Esophagus (tissue), 2 donors: Measurements from ENCODE around the gene KIAA1328. TPM values are rescaled to one million over a fixed set of nuclear protein-coding genes. Genes with fewer than 3 reads are reported as not detected.

Source experiments
- H3K27ac ChIP-seq, 2 donors: one replicate each; pipeline ENCODE4 v1.5.1; 2013; ENCODE audit warnings: low read depth in 2 of 2, mild to moderate bottlenecking in 2 of 2, inconsistent platforms in 1 of 2, low read length in 1 of 2, moderate library complexity in 1 of 2
- H3K27me3 ChIP-seq, 2 donors: one replicate each; pipeline ENCODE4 v1.6.1; 2013; ENCODE audit warnings: low read length in 2 of 2, control low read depth in 1 of 2, mild to moderate bottlenecking in 1 of 2; ENCODE audit not compliant: insufficient read depth in 2 of 2, control insufficient read depth in 1 of 2
- H3K36me3 ChIP-seq, 2 donors: one replicate each; pipeline ENCODE4 v1.6.1; 2013; ENCODE audit warnings: low read length in 1 of 2; ENCODE audit not compliant: control insufficient read depth in 2 of 2, insufficient read depth in 2 of 2
- H3K4me1 ChIP-seq, 2 donors: one replicate each; pipeline ENCODE4 v1.6.1; 2013; ENCODE audit warnings: low read length in 1 of 2; ENCODE audit not compliant: control insufficient read depth in 2 of 2, insufficient read depth in 2 of 2
- H3K4me3 ChIP-seq, 2 donors: one replicate each; pipeline ENCODE4 v1.5.1; 2013; ENCODE audit warnings: low read length in 2 of 2, mild to moderate bottlenecking in 2 of 2, low read depth in 1 of 2, moderate library complexity in 1 of 2
- H3K9me3 ChIP-seq, 2 donors: one replicate each; pipeline ENCODE4 v1.6.1; 2013; ENCODE audit warnings: mild to moderate bottlenecking in 2 of 2, low read depth in 1 of 2, low read length in 1 of 2, moderate library complexity in 1 of 2; ENCODE audit not compliant: control insufficient read depth in 2 of 2, insufficient read depth in 1 of 2
- WGBS, 2 donors: extraction: QIAGEN DNeasy Blood & Tissue Kit; methylation state at CpG; one replicate each; pipeline ENCODE4 v1.1.7; 2013; 5-methylcytosine and 5-hydroxymethylcytosine counted together
- polyA plus RNA-seq, 2 donors: library from polyadenylated mRNA; stranded (reverse); fragments of 200-250 nt; gene quantifications; one replicate each; pipeline ENCODE4 v1.2.3, GENCODE V29; 2013
- donor health status: healthy with polysubstance abuse.
- donor health status: Bipolar disorder and iron deficiency.

The KIAA1328 gene
- polyA plus RNA-seq, 2 donors = 1.9 to 2.6 TPM

DNA sequence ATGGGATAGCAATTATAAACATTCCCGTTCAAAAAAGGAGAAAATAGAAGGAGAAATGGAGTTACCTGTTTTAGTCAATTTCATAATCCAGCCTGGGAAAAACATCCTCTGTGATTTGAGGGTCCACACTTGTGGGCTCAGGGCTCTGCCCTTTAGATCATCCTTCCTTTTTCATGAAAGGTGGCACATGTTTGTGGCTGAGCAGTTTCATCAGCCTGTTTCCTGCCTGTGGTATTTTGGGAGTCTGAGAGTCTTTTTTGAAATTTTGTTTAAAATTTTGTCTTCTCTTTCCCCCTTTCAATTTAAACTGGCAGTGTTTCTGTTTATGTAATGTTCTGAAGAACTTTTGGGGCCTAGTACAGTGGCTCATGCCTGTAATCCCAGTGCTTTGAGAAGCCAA is 84.0 kb downstream of the KIAA1328 start:
- no peak overlapping the region for H3K4me3 ChIP-seq
- no peak overlapping the region for H3K27ac ChIP-seq
- no peaks in the 10 kb centered on the region for H3K36me3 ChIP-seq
- 80 to 83% methylated on average over 1 of the region's 1 CpG for WGBS, 2 donors
- H3K9me3 ChIP-seq = no peaks in the 10 kb centered on the region
- H3K27me3 ChIP-seq = no peaks in the 10 kb centered on the region
- no peaks in the 10 kb centered on the region for H3K4me1 ChIP-seq

DNA sequence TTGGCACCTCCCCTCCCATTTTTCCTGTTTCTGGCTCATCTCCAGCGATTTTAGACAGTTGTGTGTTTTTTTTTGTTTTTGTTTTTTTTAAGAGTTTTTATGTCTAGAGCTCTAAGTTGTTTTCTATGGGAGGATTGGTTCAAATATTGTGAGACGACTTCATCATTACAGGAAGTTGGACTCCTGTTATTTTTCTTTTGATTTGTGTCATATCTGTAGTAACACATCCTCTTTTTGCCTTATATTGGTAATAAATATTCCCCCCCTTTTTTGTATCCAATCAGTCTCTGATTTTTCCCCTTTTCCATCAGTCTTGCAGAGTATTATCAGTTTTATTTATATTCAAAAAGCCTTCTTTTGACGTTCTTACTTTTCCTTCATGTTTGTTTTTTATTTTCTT is 89.0 kb downstream of the KIAA1328 start:
- no peaks in the 10 kb centered on the region for H3K4me1 ChIP-seq
- WGBS, 2 donors = 77 to 82% methylated on average over 3 of the region's 3 CpGs

DNA sequence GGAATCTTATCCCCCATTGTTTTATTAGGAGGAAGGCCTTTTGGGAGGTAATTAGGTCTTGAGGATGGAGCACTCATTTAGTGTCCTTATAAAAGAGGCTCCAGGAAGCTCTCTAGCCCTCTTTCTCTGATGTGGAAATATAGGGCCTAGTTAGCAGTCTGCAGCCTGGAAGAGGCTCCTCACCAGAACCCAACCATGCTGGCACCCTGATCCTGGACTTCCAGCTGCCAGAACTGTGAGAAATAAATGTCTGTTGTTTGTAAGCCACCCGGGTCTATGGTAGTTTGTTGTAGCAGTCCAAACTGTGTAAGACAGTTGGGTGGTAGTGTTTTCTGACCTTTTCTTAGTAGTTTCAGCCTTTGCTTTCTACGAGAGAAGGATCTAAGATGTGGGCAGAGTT is 100.7 kb downstream of the KIAA1328 start:
- H3K9me3 ChIP-seq = peaks cover 0 to 2% of the 10 kb centered on the region in 2 donors
- H3K4me3 ChIP-seq = no peak overlapping the region
- no peaks in the 10 kb centered on the region for H3K4me1 ChIP-seq
- peaks cover 0 to 6% of the 10 kb centered on the region in 2 donors for H3K36me3 ChIP-seq
- H3K27ac ChIP-seq = no peak overlapping the region
- H3K27me3 ChIP-seq = no peaks in the 10 kb centered on the region
- WGBS, 2 donors = 84 to 93% methylated on average over 2 of the region's 2 CpGs

More for the DNA sequence above, 89.0 kb downstream of the KIAA1328 start:
- H3K27me3 ChIP-seq = no peaks in the 10 kb centered on the region
- no peak overlapping the region for H3K27ac ChIP-seq
- no peak overlapping the region for H3K4me3 ChIP-seq
- no peaks in the 10 kb centered on the region for H3K36me3 ChIP-seq
- H3K9me3 ChIP-seq = no peaks in the 10 kb centered on the region

DNA sequence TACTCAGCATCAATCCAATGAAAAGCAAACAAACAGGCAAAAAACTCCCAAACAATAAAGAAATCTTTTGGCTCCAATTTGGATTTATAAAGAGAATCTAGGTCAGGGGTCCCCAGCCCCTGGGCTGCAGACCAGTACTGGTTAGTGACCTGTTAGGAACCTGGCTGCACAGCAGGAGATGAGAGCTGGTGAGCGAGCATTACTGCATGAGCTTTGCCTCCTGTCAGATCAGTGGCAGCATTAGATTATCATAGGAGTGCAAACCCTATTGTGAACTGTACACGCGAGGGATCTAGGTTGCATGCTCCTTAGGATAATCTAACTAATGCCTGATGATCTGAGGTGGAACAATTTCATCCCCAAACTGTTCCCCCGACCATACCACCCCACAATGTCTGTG is 102.2 kb downstream of the KIAA1328 start:
- Histone ChIP-seq H3K27ac (no peak overlapping the region), H3K36me3 (peaks cover 0 to 6% of the 10 kb centered on the region in 2 donors), H3K4me3 (no peak overlapping the region), H3K4me1 (no peaks in the 10 kb centered on the region), H3K27me3 (no peaks in the 10 kb centered on the region), H3K9me3 (peaks cover 0 to 2% of the 10 kb centered on the region in 2 donors)
- WGBS, 2 donors = 91 to 92% methylated on average over 4 of the region's 4 CpGs

DNA sequence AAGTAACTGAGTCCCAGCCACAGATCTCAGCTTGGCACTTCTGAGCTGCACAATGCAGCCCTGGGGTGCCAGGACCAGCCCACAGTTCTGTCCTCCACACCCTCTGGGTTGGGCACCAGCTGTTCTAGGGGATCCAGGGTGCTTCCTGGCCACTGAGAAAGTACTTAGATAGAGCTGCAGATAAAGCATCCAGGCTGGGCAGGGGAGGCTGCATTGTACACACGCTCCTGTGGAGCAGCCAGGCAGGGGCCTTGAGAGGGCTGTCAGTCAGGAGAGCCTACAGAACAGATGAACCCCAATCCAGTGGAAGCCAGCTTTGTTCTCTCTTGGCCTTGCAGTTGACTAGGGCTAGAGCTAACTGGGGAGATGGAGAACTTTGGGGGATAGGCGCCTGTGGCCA is 104.6 kb downstream of the KIAA1328 start:
- Histone ChIP-seq H3K4me3 (no peak overlapping the region), H3K36me3 (peaks cover 0 to 6% of the 10 kb centered on the region in 2 donors), H3K27ac (no peak overlapping the region), H3K4me1 (no peaks in the 10 kb centered on the region), H3K9me3 (peaks cover 0 to 2% of the 10 kb centered on the region in 2 donors), H3K27me3 (no peaks in the 10 kb centered on the region)
- WGBS, 2 donors = 97 to 100% methylated on average over 2 of the region's 2 CpGs

DNA sequence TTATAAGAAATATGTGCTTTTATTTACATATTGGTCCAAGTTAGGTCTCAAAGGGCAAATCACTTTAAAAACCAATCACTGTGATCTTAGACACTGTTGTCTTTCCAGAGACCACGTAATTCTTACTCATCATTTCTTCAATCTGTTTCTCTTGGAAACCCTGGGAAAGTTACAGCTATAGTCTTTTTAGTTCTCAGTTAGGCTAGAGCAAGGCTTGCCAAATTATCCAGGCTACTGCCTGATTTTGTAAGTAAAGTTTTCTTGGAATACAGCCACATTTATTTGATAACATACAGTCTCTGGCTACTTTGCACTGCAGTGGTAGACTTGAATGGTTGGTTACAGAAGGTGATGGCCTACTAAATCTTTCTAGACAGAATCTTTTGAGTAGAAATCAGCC is 106.0 kb downstream of the KIAA1328 start:
- peaks cover 0 to 2% of the 10 kb centered on the region in 2 donors for H3K9me3 ChIP-seq
- H3K4me3 ChIP-seq = no peak overlapping the region
- H3K36me3 ChIP-seq = peaks cover 0 to 6% of the 10 kb centered on the region in 2 donors
- 79 to 82% methylated on average over 1 of the region's 1 CpG for WGBS, 2 donors
- no peaks in the 10 kb centered on the region for H3K4me1 ChIP-seq
- no peaks in the 10 kb centered on the region for H3K27me3 ChIP-seq
- no peak overlapping the region for H3K27ac ChIP-seq

DNA sequence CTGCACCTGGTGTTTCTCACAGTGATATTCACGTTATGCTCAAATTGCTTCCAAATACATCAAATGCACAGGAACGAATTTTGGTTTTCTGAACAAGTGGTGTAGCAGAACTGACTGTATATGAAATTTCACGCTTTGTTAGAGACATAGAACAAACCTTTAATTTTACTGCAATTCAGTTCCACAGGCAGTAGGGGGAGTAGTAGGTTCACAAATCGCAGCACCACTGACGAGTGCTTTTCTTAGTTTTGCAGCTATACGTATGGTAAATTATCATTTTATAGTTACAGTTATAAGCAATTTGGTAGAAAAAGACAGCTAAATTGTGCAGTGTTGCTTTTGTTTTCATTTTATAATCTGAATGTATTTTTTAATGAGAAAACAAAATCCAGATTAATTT is 113.3 kb downstream of the KIAA1328 start:
- Histone ChIP-seq H3K4me1 (no peaks in the 10 kb centered on the region), H3K36me3 (no peaks in the 10 kb centered on the region), H3K27ac (no peak overlapping the region), H3K4me3 (no peak overlapping the region), H3K9me3 (no peaks in the 10 kb centered on the region), H3K27me3 (no peaks in the 10 kb centered on the region)
- WGBS, 2 donors = 63% methylated on average over 6 of the region's 6 CpGs

DNA sequence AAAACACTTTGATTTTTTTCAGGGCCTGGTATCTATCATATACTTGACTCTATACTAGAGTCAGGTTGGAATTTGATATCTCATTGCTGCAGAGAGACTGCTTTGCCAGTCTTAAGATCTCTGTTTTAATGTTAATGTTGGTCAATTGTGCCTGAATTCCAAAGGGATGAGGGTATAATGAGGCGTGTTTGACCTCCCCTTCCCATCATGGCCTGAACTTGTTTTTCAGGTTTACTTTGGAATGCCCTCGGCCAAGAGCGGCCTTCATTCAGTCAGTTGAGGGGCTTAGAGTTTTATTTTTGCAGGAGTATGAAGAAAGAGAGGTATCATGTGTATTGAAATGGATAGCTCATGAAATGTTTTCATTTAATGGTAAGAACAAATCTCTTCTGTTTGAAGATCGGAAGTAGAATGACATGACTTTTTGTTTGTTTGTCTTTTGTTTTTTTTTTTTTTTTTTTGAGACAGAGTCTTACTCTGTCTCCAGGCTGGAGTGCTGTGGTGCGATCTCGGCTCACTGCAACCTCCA is 119.0 kb downstream of the KIAA1328 start:
- H3K27ac ChIP-seq = no peak overlapping the region
- no peaks in the 10 kb centered on the region for H3K27me3 ChIP-seq
- H3K4me1 ChIP-seq = no peaks in the 10 kb centered on the region
- H3K4me3 ChIP-seq = no peak overlapping the region
- no peaks in the 10 kb centered on the region for H3K36me3 ChIP-seq
- 83 to 87% methylated on average over 6 of the region's 6 CpGs for WGBS, 2 donors
- no peaks in the 10 kb centered on the region for H3K9me3 ChIP-seq

DNA sequence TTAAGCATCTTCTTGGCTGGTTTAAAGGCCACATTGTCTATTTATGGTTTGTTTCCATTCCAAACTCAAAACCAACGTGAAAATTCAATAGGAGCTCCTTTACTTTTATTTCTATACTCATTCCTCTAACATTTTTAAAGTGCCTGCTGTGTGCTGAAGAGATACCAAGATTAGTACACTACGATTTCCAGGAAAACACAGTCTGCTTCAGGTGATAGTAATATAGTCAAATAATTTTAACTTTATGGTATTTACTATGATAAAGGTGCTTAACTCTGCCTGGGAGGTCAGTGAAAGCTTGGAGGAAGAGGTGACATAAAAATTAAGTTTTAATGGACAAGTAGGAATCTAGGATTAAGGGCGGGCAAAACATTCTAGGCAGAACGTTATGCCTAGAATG is 121.4 kb downstream of the KIAA1328 start:
- Histone ChIP-seq H3K27ac (no peak overlapping the region), H3K9me3 (no peaks in the 10 kb centered on the region), H3K4me3 (no peak overlapping the region), H3K36me3 (no peaks in the 10 kb centered on the region), H3K27me3 (no peaks in the 10 kb centered on the region), H3K4me1 (no peaks in the 10 kb centered on the region)
- WGBS, 2 donors = 53 to 55% methylated on average over 4 of the region's 4 CpGs

DNA sequence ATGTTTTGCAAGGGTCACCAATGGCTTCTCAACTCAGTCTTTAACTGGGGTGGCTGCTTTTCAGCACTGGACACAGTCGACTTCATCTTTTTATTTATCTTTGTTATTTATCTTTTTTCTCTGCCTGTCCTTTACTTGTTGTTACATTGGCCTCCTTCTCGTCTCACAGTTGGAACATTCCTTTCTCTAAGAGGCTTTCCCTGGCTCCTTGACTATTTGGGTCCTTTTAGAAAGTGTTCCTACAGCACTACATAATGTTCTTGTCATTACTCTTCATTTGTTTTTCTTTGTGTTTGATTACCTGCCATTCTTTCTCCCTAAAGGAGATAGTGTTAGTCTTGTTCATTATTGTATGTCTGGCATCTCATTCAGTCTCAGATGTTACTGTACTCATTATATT is 122.0 kb downstream of the KIAA1328 start:
- 48 to 55% methylated on average over 2 of the region's 2 CpGs for WGBS, 2 donors
- Histone ChIP-seq H3K27me3 (no peaks in the 10 kb centered on the region), H3K27ac (no peak overlapping the region), H3K4me3 (no peak overlapping the region), H3K4me1 (no peaks in the 10 kb centered on the region), H3K9me3 (no peaks in the 10 kb centered on the region), H3K36me3 (no peaks in the 10 kb centered on the region)
